Trophoblast cell (in vitro differentiated cells and primary cell): ENCODE data around the gene UBXN2A.

Experiments used
- DNase-seq, 2 donors: peaks; one replicate each; pipeline ENCODE4 v3.0.0-alpha.2; 2016
- H2AFZ ChIP-seq: 2 replicates; pipeline ENCODE4 v1.6.1; 2013; ENCODE audit warnings: low read length, moderate library complexity, mild to moderate bottlenecking; ENCODE audit not compliant: insufficient read depth, poor library complexity
- H2AK5ac ChIP-seq: 2 replicates; pipeline ENCODE4 v1.6.1; 2013; ENCODE audit warnings: mild to moderate bottlenecking, low read length
- H2BK120ac ChIP-seq: 2 replicates; pipeline ENCODE4 v1.6.1; 2013; ENCODE audit warnings: low read length, mild to moderate bottlenecking, moderate library complexity; ENCODE audit not compliant: insufficient read depth, poor library complexity
- H2BK12ac ChIP-seq: 2 replicates; pipeline ENCODE4 v1.6.1; 2013; ENCODE audit warnings: mild to moderate bottlenecking, low read length, moderate library complexity
- H2BK5ac ChIP-seq: 2 replicates; pipeline ENCODE4 v1.6.1; 2013; ENCODE audit warnings: low read length, low read depth, moderate library complexity, mild to moderate bottlenecking; ENCODE audit not compliant: poor library complexity
- H3K14ac ChIP-seq: 2 replicates; pipeline ENCODE4 v1.6.1; 2013; ENCODE audit warnings: mild to moderate bottlenecking, low read length
- H3K18ac ChIP-seq: 2 replicates; pipeline ENCODE4 v1.6.1; 2013; ENCODE audit warnings: mild to moderate bottlenecking, low read length
- H3K23ac ChIP-seq: 2 replicates; pipeline ENCODE4 v1.6.1; 2013; ENCODE audit warnings: low read length
- H3K27ac ChIP-seq: 2 replicates; pipeline ENCODE4 v1.5.1; 2013; ENCODE audit warnings: low read depth, mild to moderate bottlenecking, inconsistent platforms, low read length, moderate library complexity
- H3K27me3 ChIP-seq: 2 replicates; pipeline ENCODE4 v1.6.1; 2013; ENCODE audit warnings: inconsistent platforms, mild to moderate bottlenecking, low read length, moderate library complexity; ENCODE audit not compliant: insufficient read depth
- H3K36me3 ChIP-seq, 2 experiments: 1 replicate in 1 of 2; 2 replicates in 1 of 2; pipeline ENCODE4 v1.6.1; 2013; ENCODE audit warnings: low read length in 2 of 2, mild to moderate bottlenecking in 2 of 2, moderate library complexity in 1 of 2; ENCODE audit not compliant: insufficient read depth in 2 of 2, control insufficient read depth in 1 of 2
- H3K4ac ChIP-seq: 2 replicates; pipeline ENCODE4 v1.6.1; 2013; ENCODE audit warnings: low read depth, mild to moderate bottlenecking, low read length, moderate library complexity
- H3K4me1 ChIP-seq, 2 experiments: 1 replicate in 1 of 2; 2 replicates in 1 of 2; pipeline ENCODE4 v1.6.1; 2013; ENCODE audit warnings: low read length in 2 of 2, mild to moderate bottlenecking in 2 of 2, moderate library complexity in 1 of 2; ENCODE audit not compliant: insufficient read depth in 2 of 2, control insufficient read depth in 1 of 2
- H3K4me2 ChIP-seq: 2 replicates; pipeline ENCODE4 v1.6.1; 2013; ENCODE audit warnings: inconsistent platforms, mild to moderate bottlenecking, low read length, moderate library complexity
- H3K4me3 ChIP-seq: 2 replicates; pipeline ENCODE4 v1.5.1; 2013; ENCODE audit warnings: mild to moderate bottlenecking, low read depth, low read length, inconsistent platforms
- H3K79me1 ChIP-seq: one replicate; pipeline ENCODE4 v1.6.1; 2013; ENCODE audit warnings: low read length
- H3K79me2 ChIP-seq: 2 replicates; pipeline ENCODE4 v1.6.1; 2013; ENCODE audit warnings: low read length, mild to moderate bottlenecking; ENCODE audit not compliant: control insufficient read depth, insufficient read depth, poor library complexity
- H3K9ac ChIP-seq: 2 replicates; pipeline ENCODE4 v1.6.1; 2013; ENCODE audit warnings: mild to moderate bottlenecking, low read length
- H3K9me3 ChIP-seq: 2 replicates; pipeline ENCODE4 v1.6.1; 2013; ENCODE audit warnings: low read depth, mild to moderate bottlenecking, control low read depth, inconsistent platforms, low read length; ENCODE audit not compliant: insufficient read depth
- H4K12ac ChIP-seq: 2 replicates; pipeline ENCODE4 v1.6.1; 2013; ENCODE audit warnings: low read depth, mild to moderate bottlenecking, low read length, moderate library complexity
- H4K8ac ChIP-seq: 2 replicates; pipeline ENCODE4 v1.6.1; 2013; ENCODE audit warnings: low read depth, mild to moderate bottlenecking, low read length, moderate library complexity
- H4K91ac ChIP-seq: one replicate; pipeline ENCODE4 v1.6.1; 2013; ENCODE audit warnings: low read depth, mild to moderate bottlenecking, low read length, moderate library complexity
- WGBS: extraction: QIAGEN DNeasy Blood & Tissue Kit; methylation state at CpG from one replicate; pipeline ENCODE4 v1.1.7; 2013; ENCODE audit warnings: missing lambda C conversion rate; ENCODE audit not compliant: insufficient read length, insufficient coverage; ENCODE audit errors: extremely low coverage; 5-methylcytosine and 5-hydroxymethylcytosine counted together

UBXN2A gene

GRCh38 chr2:23943666-23944065 lies 3.4 kb downstream of the UBXN2A start:
- no CpG with 5 or more reads among the region's 11 CpGs for WGBS
- Histone ChIP-seq H4K91ac (no peak overlapping the region), H3K9me3 (no peaks in the 10 kb centered on the region), H3K14ac (no peak overlapping the region), H3K18ac (no peak overlapping the region), H2AFZ (no peak overlapping the region), H2AK5ac (no peak overlapping the region), H3K4ac (no peak overlapping the region), H4K12ac (no peak overlapping the region), H3K36me3 (peaks cover 2 to 7% of the 10 kb centered on the region in 2 experiments), H4K8ac (no peak overlapping the region), H3K27ac (no peak overlapping the region), H3K27me3 (no peaks in the 10 kb centered on the region), H2BK5ac (no peak overlapping the region), H2BK120ac (no peak overlapping the region), H3K23ac (no peak overlapping the region), H3K4me2 (no peak overlapping the region), H3K79me2 (peaks cover 8% of the 10 kb centered on the region), H3K9ac (peak overlapping the region; percentile 34), H2BK12ac (no peak overlapping the region), H3K79me1 (peaks cover 8% of the 10 kb centered on the region), H3K4me1 (peaks cover 4 to 11% of the 10 kb centered on the region in 2 experiments), H3K4me3 (no peak overlapping the region)
- no peak for DNase-seq

GRCh38 chr2:23944527-23944926 lies 4.3 kb downstream of the UBXN2A start:
- no peak overlapping the region for H2AK5ac ChIP-seq
- H3K18ac ChIP-seq: no peak overlapping the region
- no peak overlapping the region for H2AFZ ChIP-seq
- no peak overlapping the region for H3K9ac ChIP-seq
- H4K91ac ChIP-seq: no peak overlapping the region
- H3K79me1 ChIP-seq: peaks cover 8% of the 10 kb centered on the region
- no peak overlapping the region for H3K14ac ChIP-seq
- no peak overlapping the region for H3K4me2 ChIP-seq
- no peak overlapping the region for H3K4me3 ChIP-seq
- H3K27ac ChIP-seq: no peak overlapping the region
- DNase-seq: no peak
- H3K27me3 ChIP-seq: no peaks in the 10 kb centered on the region
- no peaks in the 10 kb centered on the region for H3K9me3 ChIP-seq
- peaks cover 2 to 7% of the 10 kb centered on the region in 2 experiments for H3K4me1 ChIP-seq
- no peak overlapping the region for H2BK5ac ChIP-seq
- H3K79me2 ChIP-seq: peaks cover 8% of the 10 kb centered on the region
- no peak overlapping the region for H2BK12ac ChIP-seq
- no peak overlapping the region for H4K12ac ChIP-seq
- no CpG with 5 or more reads among the region's 1 CpG for WGBS
- no peak overlapping the region for H2BK120ac ChIP-seq
- no peak overlapping the region for H3K23ac ChIP-seq
- no peak overlapping the region for H4K8ac ChIP-seq
- H3K36me3 ChIP-seq: peaks cover 2 to 7% of the 10 kb centered on the region in 2 experiments
- peak overlapping the region; percentile 25 for H3K4ac ChIP-seq

- Histone ChIP-seq H4K12ac (no peak overlapping the region), H3K79me2 (peaks cover 8% of the 10 kb centered on the region), H3K27me3 (no peaks in the 10 kb centered on the region)
Measured at GRCh38 chr2:23944976-23945375, 4.7 kb downstream of the UBXN2A start.

GRCh38 chr2:23947350-23947749 lies 7.1 kb downstream of the UBXN2A start:
- H2BK5ac ChIP-seq: no peak overlapping the region
- no peak overlapping the region for H3K23ac ChIP-seq
- no peak overlapping the region for H3K18ac ChIP-seq
- H3K14ac ChIP-seq: no peak overlapping the region
- no peak overlapping the region for H3K27ac ChIP-seq
- H3K9me3 ChIP-seq: no peaks in the 10 kb centered on the region
- no peak overlapping the region for H2BK120ac ChIP-seq
- peaks cover 2 to 7% of the 10 kb centered on the region in 2 experiments for H3K36me3 ChIP-seq
- H3K79me2 ChIP-seq: no peaks in the 10 kb centered on the region
- no peak overlapping the region for H4K12ac ChIP-seq
- H3K9ac ChIP-seq: no peak overlapping the region
- no peaks in the 10 kb centered on the region for H3K27me3 ChIP-seq
- H2BK12ac ChIP-seq: no peak overlapping the region
- H3K4ac ChIP-seq: no peak overlapping the region
- no peak for DNase-seq
- no peak overlapping the region for H3K4me3 ChIP-seq
- no peak overlapping the region for H2AK5ac ChIP-seq
- H4K8ac ChIP-seq: no peak overlapping the region
- no CpG with 5 or more reads among the region's 2 CpGs for WGBS
- H3K79me1 ChIP-seq: no peaks in the 10 kb centered on the region
- peaks cover 0 to 5% of the 10 kb centered on the region in 2 experiments for H3K4me1 ChIP-seq
- no peak overlapping the region for H3K4me2 ChIP-seq
- H4K91ac ChIP-seq: no peak overlapping the region
- H2AFZ ChIP-seq: no peak overlapping the region

More at GRCh38 chr2:23944976-23945375, 4.7 kb downstream of the UBXN2A start:
- Histone ChIP-seq H3K36me3 (peaks cover 2 to 7% of the 10 kb centered on the region in 2 experiments), H3K9ac (no peak overlapping the region), H2BK12ac (no peak overlapping the region), H3K79me1 (peaks cover 8% of the 10 kb centered on the region), H3K4me2 (no peak overlapping the region), H2AFZ (no peak overlapping the region), H3K4me3 (no peak overlapping the region), H3K9me3 (no peaks in the 10 kb centered on the region), H2BK5ac (no peak overlapping the region), H3K14ac (no peak overlapping the region), H3K4me1 (peaks cover 0 to 5% of the 10 kb centered on the region in 2 experiments), H3K23ac (no peak overlapping the region), H2AK5ac (no peak overlapping the region), H3K27ac (no peak overlapping the region), H4K8ac (no peak overlapping the region), H4K91ac (no peak overlapping the region), H3K18ac (no peak overlapping the region), H3K4ac (no peak overlapping the region), H2BK120ac (no peak overlapping the region)
- DNase-seq: no peak
